Hepatocyte (in vitro differentiated cells): Measurements from ENCODE around the gene SNRPB2. TPM values are rescaled to one million over a fixed set of nuclear protein-coding genes. Genes with fewer than 3 reads are reported as not detected.

Experiments used
- DNase-seq: peaks from one replicate; pipeline ENCODE4 v3.0.0-alpha.2; 2016; ENCODE audit warnings: low spot score
- H2AFZ ChIP-seq: fragments of 200-600 bp; sonication (generic); 2 replicates; pipeline ENCODE4 v1.6.0; 2016; ENCODE audit warnings: antibody characterized with exemption, mild to moderate bottlenecking
- H3K27ac ChIP-seq: fragments of 200-600 bp; sonication (generic); 2 replicates; pipeline ENCODE4 v1.5.1; 2016; ENCODE audit warnings: mild to moderate bottlenecking
- H3K27me3 ChIP-seq: fragments of 200-600 bp; sonication (generic); 2 replicates; pipeline ENCODE4 v1.6.1; 2016
- H3K36me3 ChIP-seq: fragments of 200-600 bp; sonication (generic); replicated peaks from 2 replicates; pipeline ENCODE4 v1.5.1; 2016; ENCODE audit warnings: low read depth; ENCODE audit not compliant: insufficient read depth
- H3K4me1 ChIP-seq: fragments of 200-600 bp; sonication (generic); 2 replicates; pipeline ENCODE4 v1.5.1; 2016; ENCODE audit warnings: mild to moderate bottlenecking, moderate library complexity; ENCODE audit not compliant: insufficient read depth
- H3K4me2 ChIP-seq: fragments of 200-600 bp; sonication (generic); 2 replicates; pipeline ENCODE4 v1.6.0; 2016
- H3K4me3 ChIP-seq: fragments of 200-600 bp; sonication (generic); 2 replicates; pipeline ENCODE4 v1.5.1; 2016; ENCODE audit warnings: mild to moderate bottlenecking
- H3K79me2 ChIP-seq: fragments of 200-600 bp; sonication (generic); 2 replicates; pipeline ENCODE4 v1.6.0; 2017; ENCODE audit warnings: mild to moderate bottlenecking
- H3K9me2 ChIP-seq: fragments of 200-600 bp; sonication (generic); replicated peaks from 2 replicates; pipeline ENCODE4 v1.6.0; 2017; ENCODE audit warnings: mild to moderate bottlenecking; ENCODE audit not compliant: insufficient read depth
- H3K9me3 ChIP-seq: fragments of 200-600 bp; sonication (generic); 2 replicates; pipeline ENCODE4 v1.5.1; 2016; ENCODE audit warnings: low read depth, mild to moderate bottlenecking
- H4K20me1 ChIP-seq: fragments of 200-600 bp; sonication (generic); 2 replicates; pipeline ENCODE4 v1.6.0; 2016; ENCODE audit warnings: mild to moderate bottlenecking; ENCODE audit not compliant: insufficient read depth, poor library complexity, severe bottlenecking
- CTCF ChIP-seq: fragments of 200-600 bp; sonication (generic); IDR thresholded peaks from 2 replicates; pipeline ENCODE4 v1.5.1; 2016; ENCODE audit warnings: antibody characterized with exemption, mild to moderate bottlenecking; ENCODE audit not compliant: poor library complexity
- EZH2 ChIP-seq: fragments of 200-600 bp; sonication (generic); IDR thresholded peaks from 2 replicates; pipeline ENCODE4 v1.6.1; 2016; ENCODE audit warnings: antibody characterized with exemption, mild to moderate bottlenecking, borderline replicate concordance
- EZH2phosphoT487 ChIP-seq: fragments of 200-600 bp; sonication (generic); IDR thresholded peaks from one replicate; pipeline ENCODE4 v1.6.1; 2018; ENCODE audit warnings: antibody characterized with exemption, mild to moderate bottlenecking, low read depth, moderate library complexity; ENCODE audit not compliant: unreplicated experiment, severe bottlenecking
- WGBS: methylation state at CpG from one replicate; pipeline ENCODE4 v1.1.6; 2016; ENCODE audit warnings: low lambda C conversion rate; ENCODE audit errors: missing lambda C conversion rate; 5-methylcytosine and 5-hydroxymethylcytosine counted together
- polyA plus RNA-seq: library from polyadenylated mRNA; unstranded; fragments of >200 nt; fragmentation: Nextera tagmentation; extraction: Ambion mirVana; gene quantifications from 2 replicates; pipeline ENCODE4 v1.2.1, GENCODE V29; 2016
- total RNA-seq: library from RNA; depleted of rRNA; stranded (reverse); fragments of >200 nt; gene quantifications from 2 replicates; pipeline ENCODE4 v1.2.3, GENCODE V29; 2014

SNRPB2 gene
- total RNA-seq (53.1 and 64.3 TPM in 2 replicates), polyA plus RNA-seq (95.0 and 104 TPM in 2 replicates)

DNA sequence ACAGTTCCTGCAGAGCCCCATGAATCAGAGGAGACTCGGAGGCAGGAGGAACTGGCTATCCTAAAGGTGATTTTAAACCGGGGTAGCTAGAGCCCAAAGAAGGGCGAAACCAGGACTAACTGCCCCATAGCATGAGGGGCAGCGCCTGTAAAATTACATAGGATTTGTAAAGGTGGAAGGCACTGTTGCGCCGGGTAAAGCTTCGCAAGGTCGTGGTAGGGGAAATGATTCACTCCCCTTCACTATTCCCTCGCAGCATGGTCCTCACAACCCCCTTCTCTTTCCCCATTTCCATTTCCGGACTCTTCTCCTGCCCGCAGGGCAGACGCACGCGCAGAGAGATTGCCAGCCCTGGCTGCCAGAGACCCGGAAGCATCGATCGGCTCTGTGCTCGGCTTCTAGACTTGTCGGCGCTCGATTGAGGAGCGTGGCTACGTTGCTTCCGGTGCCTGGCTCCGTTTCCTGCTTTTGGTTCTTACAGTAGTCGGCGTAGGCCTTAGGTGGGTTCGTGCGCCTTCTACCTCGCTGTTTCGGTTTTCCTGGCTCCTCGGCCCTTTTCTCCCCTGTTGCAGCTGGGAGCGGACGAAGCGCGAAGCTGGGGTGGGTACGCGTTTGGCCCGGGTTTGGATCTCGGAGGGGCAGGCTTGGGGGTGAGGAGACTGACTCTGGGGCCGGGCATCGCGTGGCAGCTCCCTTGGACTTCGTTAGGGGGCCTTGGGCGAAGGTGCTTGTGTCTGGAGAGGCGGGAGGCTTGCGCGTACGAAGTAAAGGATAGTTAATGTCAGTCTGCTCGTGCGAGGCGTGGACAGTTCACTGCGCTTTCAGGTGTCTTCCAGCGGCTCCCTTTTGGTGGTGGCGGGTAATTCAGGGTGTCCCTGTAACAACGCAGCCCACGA, at the start of gene SNRPB2:
Gene SNRPB2 (plus strand): TSS at position 462 of the 896 bp plus-strand sequence. CDS start 1,677 bp downstream, outside the sequence.
- Histone ChIP-seq H3K27me3 (peaks cover 22% of the 10 kb centered on the region), H2AFZ (peak within 1 kb of the TSS; percentile 99), H3K79me2 (peaks cover 44% of the 10 kb centered on the region), H3K4me3 (peak within 1 kb of the TSS; percentile 86), H3K9me3 (no peaks in the 10 kb centered on the region), H4K20me1 (peaks cover 7% of the 10 kb centered on the region), H3K4me1 (peaks cover 15% of the 10 kb centered on the region), H3K36me3 (no peaks in the 10 kb centered on the region), H3K27ac (peak within 1 kb of the TSS; percentile 97), H3K9me2 (no peaks in the 10 kb centered on the region), H3K4me2 (peak within 1 kb of the TSS; percentile 92)
- 5% methylated on average over 57 of the region's 57 CpGs for WGBS
- peak; percentile 97 for DNase-seq
- no peak for TF ChIP-seq EZH2
- TF ChIP-seq CTCF: no peak
- TF ChIP-seq EZH2phosphoT487: no peak

DNA sequence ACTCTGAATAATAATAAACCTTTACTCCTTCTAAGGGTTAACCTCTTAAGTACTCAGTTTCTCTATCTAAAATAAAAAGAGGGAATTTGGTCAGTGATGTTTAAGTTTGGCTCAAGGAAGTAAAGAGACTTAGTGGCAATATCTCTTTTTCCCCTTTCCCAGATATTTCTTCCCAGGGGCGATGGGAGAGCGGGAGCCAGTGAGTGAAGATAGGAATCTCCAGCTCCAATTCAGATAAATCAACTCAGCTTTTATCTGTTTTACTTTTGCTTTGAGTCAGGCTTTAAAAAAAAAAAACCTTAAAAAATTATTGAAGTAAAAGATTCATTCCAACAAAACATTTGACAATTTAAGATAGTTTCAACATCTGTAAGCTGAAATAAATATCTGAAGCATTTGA, 45.4 kb upstream of the SNRPB2 start:
- Histone ChIP-seq H3K9me2 (no peaks in the 10 kb centered on the region), H3K4me3 (no peak overlapping the region), H3K27me3 (no peaks in the 10 kb centered on the region), H3K4me2 (no peak overlapping the region), H3K79me2 (no peaks in the 10 kb centered on the region), H3K9me3 (no peaks in the 10 kb centered on the region), H3K27ac (no peak overlapping the region), H3K36me3 (no peaks in the 10 kb centered on the region), H2AFZ (no peak overlapping the region), H3K4me1 (no peaks in the 10 kb centered on the region), H4K20me1 (no peaks in the 10 kb centered on the region)
- no peak for DNase-seq
- WGBS: 88% methylated on average over 2 of the region's 2 CpGs
- TF ChIP-seq EZH2 (no peak), CTCF (no peak), EZH2phosphoT487 (no peak)

GRCh38 chr20:16689906-16690305, 39.9 kb upstream of the SNRPB2 start:
- H3K4me3 ChIP-seq: no peak overlapping the region
- H3K79me2 ChIP-seq: no peaks in the 10 kb centered on the region
- no peak overlapping the region for H3K27ac ChIP-seq
- no peak overlapping the region for H2AFZ ChIP-seq
- H3K4me1 ChIP-seq: no peaks in the 10 kb centered on the region
- H3K36me3 ChIP-seq: no peaks in the 10 kb centered on the region
- no peaks in the 10 kb centered on the region for H3K9me3 ChIP-seq
- TF ChIP-seq EZH2: no peak
- no peak for TF ChIP-seq CTCF
- no peak for TF ChIP-seq EZH2phosphoT487
- WGBS: 76% methylated on average over 3 of the region's 3 CpGs
- no peaks in the 10 kb centered on the region for H3K27me3 ChIP-seq
- H3K9me2 ChIP-seq: no peaks in the 10 kb centered on the region
- H4K20me1 ChIP-seq: no peaks in the 10 kb centered on the region
- no peak for DNase-seq
- H3K4me2 ChIP-seq: no peak overlapping the region
